ENCODE measurements around the gene PFKP.

DNA sequence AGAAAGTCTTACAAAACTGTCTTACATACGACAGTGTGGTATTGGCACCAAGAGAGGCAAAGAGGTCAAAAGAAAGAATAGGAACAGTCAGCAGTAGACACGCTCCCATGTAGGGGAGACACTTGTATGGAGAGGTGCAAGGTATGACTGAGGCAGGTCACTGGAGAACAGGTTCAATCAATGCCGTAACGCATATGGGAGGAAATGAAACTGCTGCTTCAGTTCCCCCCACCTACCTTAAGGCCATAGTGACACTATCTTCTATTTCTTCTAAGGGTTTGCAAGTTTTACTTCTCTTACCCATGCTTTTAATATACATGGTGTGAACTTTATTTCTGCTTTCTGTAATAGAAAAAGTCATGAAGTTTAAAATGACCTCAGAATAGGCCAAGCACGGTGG, 110.7 kb downstream of the PFKP start:
- TF ChIP-seq POLR2A (IDR thresholded peaks at IDR 0.05) (no peak), POLR2AphosphoS5 (IDR thresholded peaks at IDR 0.05) (no peak), EP300 (IDR thresholded peaks at IDR 0.05) (no peak)
- TF ChIP-seq, protein P1, sequence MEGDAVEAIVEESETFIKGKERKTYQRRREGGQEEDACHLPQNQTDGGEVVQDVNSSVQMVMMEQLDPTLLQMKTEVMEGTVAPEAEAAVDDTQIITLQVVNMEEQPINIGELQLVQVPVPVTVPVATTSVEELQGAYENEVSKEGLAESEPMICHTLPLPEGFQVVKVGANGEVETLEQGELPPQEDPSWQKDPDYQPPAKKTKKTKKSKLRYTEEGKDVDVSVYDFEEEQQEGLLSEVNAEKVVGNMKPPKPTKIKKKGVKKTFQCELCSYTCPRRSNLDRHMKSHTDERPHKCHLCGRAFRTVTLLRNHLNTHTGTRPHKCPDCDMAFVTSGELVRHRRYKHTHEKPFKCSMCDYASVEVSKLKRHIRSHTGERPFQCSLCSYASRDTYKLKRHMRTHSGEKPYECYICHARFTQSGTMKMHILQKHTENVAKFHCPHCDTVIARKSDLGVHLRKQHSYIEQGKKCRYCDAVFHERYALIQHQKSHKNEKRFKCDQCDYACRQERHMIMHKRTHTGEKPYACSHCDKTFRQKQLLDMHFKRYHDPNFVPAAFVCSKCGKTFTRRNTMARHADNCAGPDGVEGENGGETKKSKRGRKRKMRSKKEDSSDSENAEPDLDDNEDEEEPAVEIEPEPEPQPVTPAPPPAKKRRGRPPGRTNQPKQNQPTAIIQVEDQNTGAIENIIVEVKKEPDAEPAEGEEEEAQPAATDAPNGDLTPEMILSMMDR (IDR thresholded peaks at IDR 0.05): no peak
